HG03442 (cell line): ENCODE measurements around the gene OR2M7.
"Not testable (repeated sequence)": the region's sequence is repeated elsewhere in the genome, so short reads cannot be mapped to it uniquely, and the experiment has no call there.

ENCODE experiments used
- ATAC-seq: cut with Tn5 transposase; IDR thresholded peaks from one replicate; pipeline ENCODE4 v1.9.1; 2021; ENCODE audit warnings: mild to moderate bottlenecking, moderate library complexity; ENCODE audit not compliant: unreplicated experiment

OR2M7 gene, protein sequence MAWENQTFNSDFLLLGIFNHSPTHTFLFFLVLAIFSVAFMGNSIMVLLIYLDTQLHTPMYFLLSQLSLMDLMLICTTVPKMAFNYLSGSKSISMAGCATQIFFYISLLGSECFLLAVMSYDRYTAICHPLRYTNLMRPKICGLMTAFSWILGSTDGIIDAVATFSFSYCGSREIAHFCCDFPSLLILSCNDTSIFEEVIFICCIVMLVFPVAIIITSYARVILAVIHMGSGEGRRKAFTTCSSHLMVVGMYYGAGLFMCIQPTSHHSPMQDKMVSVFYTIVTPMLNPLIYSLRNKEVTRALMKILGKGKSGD

DNA sequence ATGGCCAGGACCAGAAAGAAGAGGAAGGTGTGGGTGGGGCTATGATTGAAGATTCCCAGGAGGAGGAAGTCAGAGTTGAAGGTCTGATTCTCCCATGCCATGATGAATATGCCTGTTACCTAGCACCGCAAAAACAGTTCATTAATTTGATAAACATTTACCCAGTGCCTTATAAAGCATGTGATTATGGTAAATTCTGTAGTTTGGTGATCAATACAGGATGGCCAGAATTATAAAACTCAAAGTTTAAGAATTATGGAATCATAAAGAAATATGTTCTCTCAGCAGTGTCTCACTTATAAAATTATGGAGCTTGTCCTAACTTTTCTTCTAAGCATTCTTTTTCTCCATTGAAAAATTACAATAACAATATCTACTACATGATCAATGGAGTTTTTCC is at the start of gene OR2M7:
Gene OR2M7 (minus strand): TSS at position 101 of the 400 bp plus-strand sequence. CDS start 0 bp downstream, at position 101.
- no peak for ATAC-seq

DNA sequence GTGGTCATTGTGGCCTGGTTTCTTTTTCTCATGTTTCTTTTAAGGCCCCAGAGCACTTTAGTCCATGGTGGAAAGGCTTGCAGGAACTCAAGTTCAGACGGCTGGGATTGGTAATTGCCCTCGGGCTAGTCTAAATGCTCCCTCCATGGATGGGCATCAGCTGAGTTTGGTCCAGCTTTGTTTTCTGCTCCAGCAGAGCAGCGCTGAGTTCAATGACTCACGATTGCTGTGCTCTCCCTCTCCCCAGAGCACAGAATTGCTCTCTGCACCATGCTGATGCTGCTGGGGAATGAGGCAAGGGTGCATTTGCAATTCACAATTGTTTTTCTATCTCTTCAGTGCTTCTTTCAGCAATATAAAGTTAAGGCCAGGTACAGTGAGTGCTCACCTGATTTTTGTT is 49.4 kb upstream of the OR2M7 start:
- no peak for ATAC-seq

DNA sequence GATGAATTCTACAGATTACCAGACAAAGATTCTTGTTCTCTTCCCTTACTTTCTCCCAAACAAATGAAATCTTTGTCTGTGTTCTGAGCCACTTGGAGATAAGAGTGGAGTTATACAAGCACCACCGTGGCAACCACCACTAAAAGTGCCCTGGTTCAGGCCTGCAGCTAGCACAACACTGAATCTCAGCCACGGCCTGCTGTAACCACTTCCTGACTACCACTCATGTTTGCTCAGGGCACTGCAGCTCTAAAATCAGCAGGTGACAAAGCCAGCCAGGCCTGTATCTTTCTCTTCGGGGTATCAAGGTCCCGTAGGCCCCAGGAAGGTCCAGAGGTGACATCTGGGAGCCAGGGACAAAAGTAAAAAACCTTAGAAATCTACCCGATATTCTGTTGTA is 48.0 kb upstream of the OR2M7 start:
- peak; percentile 52 for ATAC-seq

DNA sequence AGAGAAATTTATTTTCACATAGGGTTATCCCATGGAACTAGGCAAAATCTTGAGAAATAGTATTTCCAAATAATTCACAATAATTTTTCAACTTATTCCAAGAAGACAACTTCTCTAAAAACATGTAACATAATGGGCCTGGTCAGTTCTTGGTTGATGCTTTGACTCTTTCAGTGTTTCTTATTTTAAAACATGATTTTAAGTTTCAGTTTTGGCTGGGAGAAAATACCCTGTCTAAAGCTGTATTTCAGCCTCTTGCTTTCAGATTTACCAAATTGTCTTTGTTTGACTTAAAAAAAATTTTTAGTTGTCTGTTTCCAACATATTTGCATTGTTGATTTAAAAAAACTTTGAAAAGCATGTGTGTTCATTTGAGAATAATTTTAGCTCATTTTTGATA is 42.2 kb upstream of the OR2M7 start:
- ATAC-seq: no peak

DNA sequence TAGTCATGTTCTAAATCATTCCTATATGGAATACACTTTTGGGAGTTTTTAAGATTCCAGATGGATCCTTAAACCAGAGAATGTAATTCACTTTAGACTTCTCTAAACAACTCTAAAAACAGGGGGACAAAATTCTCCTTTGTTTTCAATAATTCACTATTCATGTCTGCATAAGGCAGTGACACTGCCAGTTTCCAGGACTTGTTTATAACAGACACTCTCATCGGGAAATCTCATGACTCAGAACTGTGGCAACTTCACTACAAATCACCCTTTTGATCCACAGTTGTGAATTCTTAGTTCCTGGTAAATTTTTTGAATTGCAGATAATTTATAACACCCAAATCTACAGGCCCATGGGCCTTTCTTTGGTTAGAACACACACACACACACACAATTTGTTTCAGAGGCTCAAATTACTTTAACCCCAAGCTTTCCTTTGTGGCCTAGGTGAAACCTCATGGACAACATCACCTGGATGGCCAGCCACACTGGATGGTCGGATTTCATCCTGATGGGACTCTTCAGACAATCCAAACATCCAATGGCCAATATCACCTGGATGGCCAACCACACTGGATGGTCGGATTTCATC is 36.9 kb upstream of the OR2M7 start, which contains the start of gene OR2T4:
Gene OR2T4 (plus strand): TSS at position 545 of the 595 bp plus-strand sequence. CDS start 0 bp downstream, at position 545.
- ATAC-seq: no peak

DNA sequence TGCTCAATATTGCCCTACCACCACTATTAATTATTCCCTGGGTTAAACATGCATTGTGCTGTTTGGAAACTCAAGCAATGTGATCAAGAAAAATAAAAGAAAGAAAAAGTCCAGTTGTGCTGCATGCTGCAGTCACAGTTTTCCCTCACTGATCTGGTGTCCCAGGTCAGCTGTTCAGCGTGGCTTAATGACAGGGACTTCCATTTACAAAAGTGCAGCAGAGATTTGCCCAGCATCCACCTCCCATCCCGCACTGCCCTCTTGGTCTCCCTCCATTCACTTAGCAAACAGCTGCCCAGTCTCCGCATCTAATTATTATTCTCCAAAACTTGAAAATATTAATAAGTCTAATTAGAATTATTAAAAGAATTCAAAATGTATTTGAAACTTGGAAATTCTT is 35.0 kb upstream of the OR2M7 start:
- ATAC-seq: no peak

DNA sequence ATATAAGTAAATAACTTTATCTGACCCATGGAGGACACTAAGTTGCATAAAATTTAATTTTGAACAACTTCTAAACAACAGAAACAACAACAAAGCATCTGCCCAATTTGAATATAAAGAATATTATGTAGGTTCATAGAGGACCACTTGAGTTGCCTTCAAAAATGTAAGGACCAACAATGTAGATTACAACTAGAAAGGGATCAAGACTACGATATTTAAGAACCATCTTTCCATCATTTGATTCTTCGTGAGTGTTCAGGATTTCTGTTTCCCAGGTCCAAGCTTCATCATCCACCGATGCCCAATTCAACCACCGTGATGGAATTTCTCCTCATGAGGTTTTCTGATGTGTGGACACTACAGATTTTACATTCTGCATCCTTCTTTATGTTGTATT is 24.1 kb upstream of the OR2M7 start, which contains the start of gene OR14C36:
Gene OR14C36 (plus strand): TSS at position 301 of the 400 bp plus-strand sequence. CDS start 0 bp downstream, at position 301.
- no peak for ATAC-seq

DNA sequence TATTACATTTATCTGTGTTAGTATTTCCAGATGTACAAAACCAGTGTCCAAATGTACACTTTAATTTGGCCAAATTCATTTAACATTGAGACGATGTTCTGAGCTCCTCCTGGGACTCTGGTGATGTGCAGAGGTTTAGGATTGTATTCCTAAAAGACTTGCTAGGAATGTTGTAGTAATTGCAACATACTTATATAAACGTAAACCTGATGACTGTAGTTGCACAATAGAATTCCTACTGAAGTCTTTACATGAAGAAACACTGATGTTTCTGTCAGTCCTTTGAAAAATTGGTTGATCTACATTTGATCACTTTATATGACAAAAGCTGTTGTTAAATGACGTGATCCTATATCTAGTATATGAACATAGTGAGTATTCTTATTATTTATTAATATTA is 19.1 kb upstream of the OR2M7 start:
- no peak for ATAC-seq

DNA sequence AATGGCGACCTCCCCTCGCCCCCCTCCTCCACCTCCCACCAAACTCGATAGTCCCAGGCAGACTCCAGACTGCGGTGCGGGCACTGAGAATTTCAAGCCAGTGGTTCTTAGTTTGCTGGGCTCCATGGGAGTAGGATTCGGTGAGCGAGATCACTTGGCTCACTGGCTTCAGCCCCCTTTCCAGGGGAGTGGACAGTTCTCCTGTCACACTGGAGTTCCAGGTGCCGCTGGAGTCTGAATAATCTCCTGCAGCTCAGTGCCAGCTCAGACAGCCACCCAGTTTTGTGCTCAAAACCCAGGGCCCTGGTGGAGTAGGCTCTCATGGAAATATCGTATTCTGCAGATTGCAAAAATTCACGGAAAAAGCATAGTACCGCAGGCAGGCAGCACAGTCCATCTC is 7.6 kb downstream of the OR2M7 start:
- no peak for ATAC-seq

DNA sequence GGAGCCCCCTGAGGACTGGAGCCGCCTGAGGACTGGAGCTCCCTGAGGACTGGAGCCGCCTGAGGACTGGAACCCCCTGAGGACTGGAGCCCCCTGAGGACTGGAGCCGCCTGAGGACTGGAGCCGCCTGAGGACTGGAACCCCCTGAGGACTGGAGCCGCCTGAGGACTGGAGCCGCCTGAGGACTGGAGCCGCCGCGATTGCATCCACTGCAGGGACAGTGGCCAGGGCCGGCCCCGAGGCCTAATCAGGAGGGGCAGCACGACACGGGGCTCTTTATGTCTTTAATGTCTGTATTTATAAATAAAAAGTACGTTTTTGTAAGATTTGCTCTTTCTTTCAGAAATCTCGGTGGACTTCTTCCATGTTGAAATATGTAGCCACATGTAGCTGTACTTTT is 17.6 kb downstream of the OR2M7 start:
- ATAC-seq: not testable (repeated sequence)

DNA sequence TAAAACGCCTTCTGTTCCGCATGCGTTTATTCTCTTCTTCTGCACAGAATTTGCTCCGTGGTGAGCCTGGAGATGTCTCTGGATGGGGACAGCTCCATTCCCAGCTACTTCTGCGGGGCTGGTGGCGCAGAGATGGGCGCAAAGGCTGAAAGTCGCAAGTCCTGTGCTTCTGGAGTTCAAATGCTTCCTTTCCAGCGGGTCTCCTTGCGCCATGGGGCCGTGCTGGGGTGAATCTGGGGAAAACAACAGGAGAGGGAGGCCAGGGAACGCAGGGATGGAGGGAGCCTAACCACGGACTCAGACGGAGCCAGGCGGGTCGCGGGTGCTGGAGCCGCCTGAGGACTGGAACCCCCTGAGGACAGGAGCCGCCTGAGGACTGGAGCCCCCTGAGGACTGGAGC is 18.3 kb downstream of the OR2M7 start:
- ATAC-seq: no peak

DNA sequence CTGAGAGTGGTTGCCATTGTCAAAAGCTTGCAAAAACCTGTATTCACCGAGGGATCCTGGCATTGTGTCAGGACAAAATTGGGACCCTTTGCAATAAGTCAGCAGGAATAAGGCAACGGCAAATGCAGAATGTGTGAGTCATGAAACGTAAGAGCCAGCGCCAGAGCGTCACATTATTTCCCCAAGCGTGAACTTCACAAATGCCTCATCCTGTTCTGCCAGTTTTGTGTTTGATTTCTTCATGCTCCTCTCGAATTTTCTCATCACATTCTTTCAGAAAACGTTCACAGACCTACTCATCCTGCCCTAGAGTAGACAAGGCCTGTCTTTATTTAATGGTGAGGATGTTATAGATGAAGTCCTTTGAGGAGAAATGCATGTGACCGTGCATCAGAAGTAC is 18.7 kb downstream of the OR2M7 start:
- not testable (repeated sequence) for ATAC-seq

DNA sequence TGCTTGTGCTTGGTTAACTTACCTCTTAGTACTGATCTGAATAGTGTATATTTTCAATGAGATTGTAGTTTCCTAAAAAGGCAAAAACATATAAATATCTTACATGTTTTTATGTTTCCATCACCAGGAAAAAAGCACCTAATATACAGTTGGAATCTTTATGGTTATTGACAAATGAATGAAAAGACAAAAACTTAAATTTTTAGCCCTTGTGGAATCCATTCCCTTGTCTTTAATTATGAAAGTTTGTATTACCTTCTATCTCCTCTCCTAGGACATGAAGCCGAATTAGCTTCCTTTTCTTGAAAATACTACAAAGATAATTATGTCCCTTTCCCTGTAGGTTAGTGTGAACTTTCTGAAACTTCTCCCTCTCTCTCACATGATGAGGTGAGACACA is 21.0 kb downstream of the OR2M7 start, which contains the start of gene OR2T12:
Gene OR2T12 (minus strand): TSS at position 101 of the 400 bp plus-strand sequence. CDS start 7,846 bp downstream, outside the sequence.
- no peak for ATAC-seq

DNA sequence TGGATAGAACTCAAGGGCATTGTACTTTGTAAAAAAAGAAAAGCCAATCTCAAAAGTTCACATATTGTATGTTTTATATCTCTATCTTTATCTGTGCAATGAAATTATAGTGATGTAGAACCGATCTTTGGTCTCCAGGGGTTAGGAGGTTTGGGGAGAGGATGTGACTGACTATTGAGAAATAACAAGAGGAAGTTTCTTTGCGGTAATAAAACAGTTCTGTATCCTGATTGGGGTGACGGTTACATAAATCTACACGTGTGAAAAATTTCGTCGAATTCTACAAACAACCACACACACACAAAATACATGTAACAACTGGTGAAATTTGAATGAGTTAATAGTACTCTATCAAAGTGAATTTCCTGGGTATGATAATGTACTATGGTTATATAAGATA is 36.0 kb downstream of the OR2M7 start:
- no peak for ATAC-seq

DNA sequence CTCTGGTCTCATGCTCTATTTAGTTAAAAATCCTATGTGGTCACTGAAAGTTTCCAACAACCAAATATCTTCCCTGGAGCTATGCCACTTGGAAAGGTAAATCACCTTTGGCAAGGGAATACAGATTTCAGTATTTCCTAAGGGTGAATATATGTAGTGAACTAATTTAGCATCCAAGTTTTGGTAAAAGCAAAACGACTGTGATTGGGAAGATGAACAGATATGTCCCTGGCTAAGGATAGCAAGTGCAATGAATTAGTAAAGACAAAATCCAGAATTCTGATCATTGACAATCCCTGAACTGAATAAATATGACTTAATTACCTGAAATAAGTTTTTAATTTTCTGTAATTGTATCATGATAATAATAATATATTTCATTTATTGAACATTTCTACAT is 46.5 kb downstream of the OR2M7 start, which contains the start of gene OR2T33:
Gene OR2T33 (minus strand): TSS at position 101 of the 400 bp plus-strand sequence. CDS start 4,162 bp downstream, outside the sequence.
- no peak for ATAC-seq
